Stimulated activated naive B cell treated with anti-CD40 and anti-IgM and Interleukin-4, amounts not matched to agents 10 μg/mL and 1 μg/mL and 100 μg/mL, for 72 hours (primary cell): ENCODE results near the gene TBC1D22B.
"Not testable (repeated sequence)": the region's sequence is repeated elsewhere in the genome, so short reads cannot be mapped to it uniquely, and the experiment has no call there.

Experiments used
- ATAC-seq, 2 donors: fragments of 150-1000 bp; cut with Tn5 transposase; replicated peaks; 2 replicates each; pipeline ENCODE4 v1.10.0; 2021; ENCODE audit warnings: moderate library complexity in 1 of 2
- DNase-seq: peaks from one replicate; pipeline ENCODE4 v3.0.0; 2021
- H3K27ac Mint-ChIP-seq: one replicate; pipeline ENCODE4 v1.8.0; 2022; ENCODE audit warnings: mild to moderate bottlenecking, mixed read lengths
- H3K27me3 Mint-ChIP-seq, 2 donors: one replicate each; pipeline ENCODE4 v1.8.0; 2022; ENCODE audit warnings: mixed read lengths in 2 of 2
- H3K36me3 Mint-ChIP-seq, 2 donors: one replicate each; pipeline ENCODE4 v1.8.0; 2022; ENCODE audit warnings: mixed read lengths in 2 of 2, mild to moderate bottlenecking in 1 of 2
- H3K4me1 Mint-ChIP-seq, 2 donors: one replicate each; pipeline ENCODE4 v1.8.0; 2022; ENCODE audit warnings: mixed read lengths in 2 of 2, mild to moderate bottlenecking in 1 of 2
- H3K4me3 Mint-ChIP-seq, 2 donors: one replicate each; pipeline ENCODE4 v1.8.0; 2022; ENCODE audit warnings: mild to moderate bottlenecking in 2 of 2, mixed read lengths in 2 of 2, moderate library complexity in 1 of 2
- H3K9me3 Mint-ChIP-seq, 2 donors: one replicate each; pipeline ENCODE4 v1.8.0; 2022; ENCODE audit warnings: mixed read lengths in 2 of 2, mild to moderate bottlenecking in 1 of 2

Gene TBC1D22B

DNA sequence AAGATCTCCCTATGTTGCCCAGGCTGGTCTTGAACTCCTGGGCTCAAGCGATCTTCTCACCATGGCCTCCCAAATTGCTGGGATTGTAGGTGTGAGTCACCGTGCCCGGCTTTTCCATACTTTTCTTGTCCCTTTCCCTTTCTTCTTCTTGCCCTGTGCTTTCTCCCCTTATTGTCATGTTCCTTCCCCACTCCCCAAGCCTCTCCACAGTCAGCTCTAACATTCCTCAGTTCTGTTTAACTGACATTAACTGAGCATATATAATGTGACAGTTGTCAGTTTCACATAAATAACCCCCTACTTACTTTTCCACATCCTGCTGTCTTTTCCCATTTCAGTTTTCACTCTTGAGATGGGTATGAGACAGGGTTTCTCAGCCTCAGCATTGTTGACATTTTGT is 86.7 kb downstream of the TBC1D22B start:
- peaks cover 0 to 2% of the 10 kb centered on the region in 2 donors for H3K4me1 Mint-ChIP-seq
- H3K36me3 Mint-ChIP-seq, result peaks cover 3 to 10% of the 10 kb centered on the region in 2 donors
- DNase-seq, result no peak
- H3K4me3 Mint-ChIP-seq, result no peak overlapping the region
- no peak overlapping the region for H3K27ac Mint-ChIP-seq
- H3K27me3 Mint-ChIP-seq, result peaks cover 12 to 15% of the 10 kb centered on the region in 2 donors
- no peaks in the 10 kb centered on the region for H3K9me3 Mint-ChIP-seq
- no peak for ATAC-seq

- not testable (repeated sequence) for H3K4me1 Mint-ChIP-seq, DNase-seq, H3K4me3 Mint-ChIP-seq, ATAC-seq, H3K9me3 Mint-ChIP-seq, H3K27ac Mint-ChIP-seq, H3K36me3 Mint-ChIP-seq
- peaks cover 12 to 15% of the 10 kb centered on the region in 2 donors for H3K27me3 Mint-ChIP-seq
These were observed 88.2 kb downstream of the TBC1D22B start for GRCh38 chr6:37345804-37346203.

DNA sequence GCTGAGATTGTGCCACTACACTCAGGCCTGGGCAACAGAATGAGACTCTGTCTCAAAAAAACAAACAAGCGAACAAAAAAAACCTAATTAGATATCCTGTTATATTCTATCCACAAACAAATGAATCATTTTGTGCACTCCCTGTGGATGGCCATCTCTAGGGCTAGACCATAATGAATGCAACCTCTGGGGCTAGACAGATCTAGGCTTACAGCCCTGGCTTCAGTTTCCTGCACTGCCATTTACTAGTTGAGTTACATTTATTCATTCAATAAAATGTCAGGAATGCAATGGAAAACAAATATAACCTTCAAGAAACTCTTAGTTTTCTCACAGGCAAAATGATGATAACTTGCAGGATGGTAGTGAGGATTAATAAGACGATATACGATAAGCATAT is 89.6 kb downstream of the TBC1D22B start:
- no peak overlapping the region for H3K27ac Mint-ChIP-seq
- DNase-seq (no peak), ATAC-seq (no peak)
- H3K4me1 Mint-ChIP-seq, result peaks cover 0 to under 1% of the 10 kb centered on the region in 2 donors
- no peak overlapping the region for H3K4me3 Mint-ChIP-seq
- H3K9me3 Mint-ChIP-seq, result no peaks in the 10 kb centered on the region
- peaks cover under 1 to 4% of the 10 kb centered on the region in 2 donors for H3K36me3 Mint-ChIP-seq
- H3K27me3 Mint-ChIP-seq, result peaks cover 6 to 11% of the 10 kb centered on the region in 2 donors

DNA sequence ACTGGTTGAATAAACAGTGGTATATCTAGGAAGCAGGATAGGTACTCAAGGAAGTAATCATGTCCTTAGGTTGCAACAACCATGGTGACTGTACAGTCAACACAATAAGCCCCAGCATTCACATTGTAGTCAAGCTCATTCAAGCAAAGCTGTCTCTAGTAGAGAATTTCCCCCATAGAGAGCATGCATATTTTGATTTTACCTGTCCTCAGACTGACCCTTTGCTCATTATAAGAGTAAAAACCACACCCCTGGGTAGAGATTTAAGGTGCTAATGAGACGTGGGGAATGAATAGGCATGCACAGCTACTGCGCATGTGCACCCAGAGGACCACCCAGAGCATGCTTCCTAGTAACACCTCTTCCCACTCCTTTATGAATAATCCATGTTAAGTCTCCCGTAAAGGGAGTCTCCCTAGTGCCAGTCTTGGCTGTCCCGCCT is 90.1 kb downstream of the TBC1D22B start:
- Mint-ChIP-seq H3K4me1 (peaks cover 0 to 5% of the 10 kb centered on the region in 2 donors), H3K4me3 (no peak overlapping the region), H3K9me3 (no peaks in the 10 kb centered on the region), H3K27me3 (peaks cover 6 to 11% of the 10 kb centered on the region in 2 donors), H3K27ac (no peak overlapping the region), H3K36me3 (peaks cover 0 to 3% of the 10 kb centered on the region in 2 donors)
- ATAC-seq (no peak), DNase-seq (no peak)

GRCh38 chr6:37351027-37351426 is 93.5 kb downstream of the TBC1D22B start:
- Mint-ChIP-seq H3K27ac (no peak overlapping the region), H3K9me3 (peaks cover 0 to 4% of the 10 kb centered on the region in 2 donors), H3K36me3 (peaks cover 7 to 8% of the 10 kb centered on the region in 2 donors), H3K27me3 (peaks cover 6 to 11% of the 10 kb centered on the region in 2 donors), H3K4me3 (no peak overlapping the region), H3K4me1 (peaks cover 18 to 30% of the 10 kb centered on the region in 2 donors)
- ATAC-seq (no peak), DNase-seq (no peak)

- Mint-ChIP-seq H3K27ac (peak overlapping the region; percentile 20), H3K4me1 (peaks cover 19 to 42% of the 10 kb centered on the region in 2 donors), H3K4me3 (peak overlapping the region; percentile 41 to 50), H3K9me3 (peaks cover 0 to 4% of the 10 kb centered on the region in 2 donors), H3K27me3 (peaks cover 0 to 4% of the 10 kb centered on the region in 2 donors), H3K36me3 (peaks cover 5 to 7% of the 10 kb centered on the region in 2 donors)
- ATAC-seq (no peak), DNase-seq (no peak)
These were observed 94.8 kb downstream of the TBC1D22B start for GRCh38 chr6:37352384-37352783.

DNA sequence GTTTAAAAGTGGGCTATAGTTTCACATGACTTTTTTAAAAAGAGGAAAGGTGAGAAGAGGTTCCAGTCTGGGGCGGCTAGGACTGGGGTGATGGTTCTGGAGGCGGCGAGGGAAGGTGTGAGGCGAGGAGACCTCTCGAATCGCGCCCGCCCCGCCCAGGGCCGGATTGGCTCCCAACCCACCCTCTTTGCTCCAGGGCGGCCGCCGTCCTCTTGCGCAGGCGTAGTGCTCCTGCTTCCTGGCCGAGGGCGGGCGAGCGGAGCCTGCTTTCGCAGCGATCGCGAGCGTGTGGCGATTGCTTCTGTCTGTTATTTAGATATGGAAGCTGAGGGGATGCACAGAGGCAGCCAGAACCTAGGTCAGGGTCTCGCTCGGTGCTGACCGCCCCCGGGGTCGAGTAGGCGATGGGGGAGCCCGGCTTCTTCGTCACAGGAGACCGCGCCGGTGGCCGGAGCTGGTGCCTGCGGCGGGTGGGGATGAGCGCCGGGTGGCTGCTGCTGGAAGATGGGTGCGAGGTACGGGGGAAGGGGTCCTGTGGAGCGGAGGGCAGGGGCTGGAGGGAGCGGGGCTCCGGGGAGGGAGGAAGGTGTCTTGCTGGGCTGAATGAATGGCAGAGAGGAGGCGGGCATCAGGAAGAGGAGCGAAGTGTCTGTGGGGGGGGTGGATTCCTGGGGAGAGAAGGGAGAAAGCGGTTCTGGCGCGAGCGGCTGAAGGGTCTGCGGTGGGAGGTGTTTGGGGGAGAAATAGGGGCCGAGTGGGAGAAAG is 96.4 kb downstream of the TBC1D22B start, which contains the start of gene RNF8:
RNF8 (plus strand) TSS at position 223 of the 765 bp plus-strand sequence; CDS start at position 405, 182 bp downstream.
- ATAC-seq, result peak; percentile 96 to 97

DNA sequence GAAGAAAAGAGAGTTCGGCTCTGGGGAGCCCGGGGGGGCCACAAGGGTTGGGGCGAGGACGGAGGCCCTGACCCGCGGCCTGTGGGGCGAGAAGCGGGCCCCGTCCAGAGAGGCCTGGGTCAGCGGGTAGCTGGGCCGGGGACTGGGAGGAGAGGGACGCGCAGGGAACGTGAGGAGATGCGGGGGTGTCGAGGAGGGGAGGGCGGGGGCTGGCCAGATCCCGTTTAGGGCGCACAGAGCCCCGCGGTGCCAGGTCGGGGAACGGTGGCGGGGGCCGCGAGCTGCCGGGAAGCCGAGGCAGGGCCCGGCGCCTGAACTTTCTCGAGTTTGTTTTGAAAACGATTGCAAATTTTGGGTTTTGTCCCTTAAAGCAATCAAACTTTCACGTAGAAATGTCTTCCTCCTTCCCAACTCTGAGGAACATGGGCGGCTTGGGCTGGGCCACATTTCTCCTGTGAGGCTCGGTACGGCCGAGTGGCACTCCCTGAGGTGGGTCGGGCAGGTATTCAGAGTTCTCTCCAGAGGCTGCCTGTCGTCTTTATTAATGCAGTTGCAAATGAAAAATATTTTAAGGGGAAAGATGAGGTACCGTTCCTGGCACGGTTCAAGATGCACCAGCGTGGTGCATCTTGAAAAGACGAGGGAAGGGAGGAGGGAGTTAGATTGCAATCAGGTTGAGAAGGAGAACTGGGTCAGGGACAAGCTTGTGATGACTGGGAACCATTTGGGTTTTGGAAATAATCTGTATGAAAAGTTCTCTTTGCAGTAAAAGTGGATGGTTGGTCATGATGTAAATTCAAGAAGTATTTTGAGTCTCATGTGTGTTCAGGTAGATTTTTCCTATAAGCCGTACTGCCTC is 97.2 kb downstream of the TBC1D22B start:
- H3K36me3 Mint-ChIP-seq, result peaks cover 11 to 13% of the 10 kb centered on the region in 2 donors
- no peak for DNase-seq
- no peaks in the 10 kb centered on the region for H3K27me3 Mint-ChIP-seq
- H3K4me3 Mint-ChIP-seq, result peak overlapping the region; percentile 97 to 99
- peak overlapping the region; percentile 94 for H3K27ac Mint-ChIP-seq
- peak; percentile 21 to 22 for ATAC-seq
- peaks cover 0 to 4% of the 10 kb centered on the region in 2 donors for H3K9me3 Mint-ChIP-seq
- H3K4me1 Mint-ChIP-seq, result peaks cover 21 to 57% of the 10 kb centered on the region in 2 donors

More for the DNA sequence above, 96.4 kb downstream of the TBC1D22B start, which contains the start of gene RNF8:
- H3K4me3 Mint-ChIP-seq, result peak within 1 kb of the TSS; percentile 97 to 99
- H3K4me1 Mint-ChIP-seq, result peaks cover 21 to 52% of the 10 kb centered on the region in 2 donors
- no peaks in the 10 kb centered on the region for H3K27me3 Mint-ChIP-seq
- H3K27ac Mint-ChIP-seq, result peak within 1 kb of the TSS; percentile 94
- peaks cover 7 to 9% of the 10 kb centered on the region in 2 donors for H3K36me3 Mint-ChIP-seq
- H3K9me3 Mint-ChIP-seq, result peaks cover 0 to 4% of the 10 kb centered on the region in 2 donors
- DNase-seq, result peak; percentile 87

DNA sequence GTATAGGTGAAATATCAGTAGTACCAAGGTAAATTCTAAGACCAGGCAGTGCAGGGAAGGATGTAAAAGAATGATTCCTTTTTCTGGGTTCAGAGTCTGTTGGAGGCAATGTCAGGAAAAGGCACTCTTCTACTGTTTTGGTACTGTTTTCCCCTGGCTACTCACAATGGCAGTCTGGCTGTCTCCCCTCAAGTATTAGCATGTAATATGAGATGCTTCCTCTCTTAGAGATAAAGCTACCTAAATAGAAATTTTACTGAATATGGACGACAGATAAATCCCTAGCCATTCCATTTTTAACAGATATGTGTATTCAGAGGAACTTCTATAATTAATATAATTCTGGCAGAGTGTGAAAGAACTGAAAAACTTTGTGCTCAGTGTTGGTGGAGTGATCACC is 99.7 kb downstream of the TBC1D22B start:
- no peak overlapping the region for H3K4me3 Mint-ChIP-seq
- H3K27me3 Mint-ChIP-seq, result no peaks in the 10 kb centered on the region
- ATAC-seq (no peak), DNase-seq (no peak)
- peaks cover 0 to 4% of the 10 kb centered on the region in 2 donors for H3K9me3 Mint-ChIP-seq
- peaks cover 16 to 18% of the 10 kb centered on the region in 2 donors for H3K36me3 Mint-ChIP-seq
- no peak overlapping the region for H3K27ac Mint-ChIP-seq
- peaks cover 21 to 55% of the 10 kb centered on the region in 2 donors for H3K4me1 Mint-ChIP-seq

DNA sequence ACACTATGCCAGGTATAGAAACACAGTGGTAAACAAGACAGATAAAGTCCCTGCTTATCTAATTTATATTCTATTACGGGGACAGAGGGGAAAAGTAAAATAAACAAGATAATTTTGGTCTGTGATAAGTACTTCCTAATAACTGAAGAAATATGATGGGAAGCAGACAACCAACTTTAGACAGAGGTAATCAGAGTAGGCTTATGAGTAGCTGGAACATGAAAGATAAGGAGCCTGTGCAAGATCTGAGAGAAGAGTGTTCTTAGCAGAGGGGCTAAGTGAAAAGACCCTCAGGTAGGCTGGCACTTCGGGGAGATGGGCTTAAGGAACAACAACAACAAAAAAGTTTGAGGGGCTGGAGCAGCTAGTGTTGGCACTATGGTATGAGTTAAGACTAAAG is 100.3 kb downstream of the TBC1D22B start:
- Mint-ChIP-seq H3K27ac (no peak overlapping the region), H3K4me1 (peaks cover 21 to 52% of the 10 kb centered on the region in 2 donors), H3K4me3 (no peak overlapping the region), H3K36me3 (peaks cover 16 to 19% of the 10 kb centered on the region in 2 donors), H3K9me3 (peaks cover 0 to 4% of the 10 kb centered on the region in 2 donors), H3K27me3 (no peaks in the 10 kb centered on the region)
- ATAC-seq, result no peak
- no peak for DNase-seq

DNA sequence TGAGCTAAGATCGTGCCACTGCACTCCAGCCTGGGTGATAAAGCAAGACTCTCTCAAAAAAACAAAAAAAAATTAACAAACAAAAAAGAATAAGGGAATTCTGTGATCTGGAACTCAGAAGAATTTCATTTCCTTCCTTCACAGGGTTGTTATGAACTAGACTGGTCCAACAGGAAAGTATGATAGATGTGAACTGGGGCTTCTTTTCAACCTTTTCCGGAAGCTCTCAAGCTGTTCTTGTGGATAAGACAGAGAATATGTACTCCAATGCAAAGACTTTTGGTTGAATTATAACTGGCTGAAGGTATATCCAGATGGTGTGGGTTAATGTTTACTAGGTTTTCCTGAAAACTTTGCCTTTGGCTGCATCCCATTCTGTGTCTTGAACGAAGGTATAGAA is 101.5 kb downstream of the TBC1D22B start:
- Mint-ChIP-seq H3K36me3 (peaks cover 17 to 21% of the 10 kb centered on the region in 2 donors), H3K4me3 (no peak overlapping the region), H3K27me3 (no peaks in the 10 kb centered on the region), H3K9me3 (no peaks in the 10 kb centered on the region), H3K27ac (no peak overlapping the region), H3K4me1 (peaks cover 12 to 42% of the 10 kb centered on the region in 2 donors)
- DNase-seq (no peak), ATAC-seq (no peak)

DNA sequence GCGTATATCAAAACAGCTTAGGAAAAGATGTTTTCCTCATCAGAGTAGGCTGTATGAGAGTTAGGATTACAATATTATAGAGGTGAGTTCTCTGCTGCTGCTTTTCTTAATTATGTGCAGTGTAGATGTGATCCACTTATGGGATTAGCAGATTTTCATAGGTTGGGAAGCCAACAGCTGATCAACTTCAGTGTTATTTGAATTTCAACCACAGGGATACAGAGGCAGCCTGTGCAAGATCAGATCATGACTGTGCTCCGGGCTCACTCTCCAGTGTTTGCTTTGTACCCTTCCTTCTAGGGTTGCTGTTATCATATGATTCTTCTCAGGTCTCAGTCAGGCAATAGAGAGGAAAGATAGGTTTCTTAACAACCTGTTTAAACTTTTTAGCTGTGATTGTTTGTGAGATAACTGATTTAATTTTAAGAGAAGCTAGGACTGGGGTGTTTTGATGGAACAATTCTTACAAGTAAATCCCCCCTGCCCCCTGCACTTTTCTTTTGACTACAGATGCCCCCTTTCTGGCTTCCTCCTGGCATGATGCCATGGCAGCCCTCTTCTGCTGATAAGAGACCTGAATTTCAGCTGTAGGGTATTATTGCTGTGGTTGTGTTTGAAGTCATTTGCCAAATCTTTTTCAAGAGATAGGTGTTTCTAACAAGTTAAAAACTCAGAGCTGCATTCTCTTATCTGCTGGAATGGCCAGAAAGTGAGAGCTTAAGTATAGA is 104.7 kb downstream of the TBC1D22B start:
- no peak for DNase-seq
- no peaks in the 10 kb centered on the region for H3K9me3 Mint-ChIP-seq

DNA sequence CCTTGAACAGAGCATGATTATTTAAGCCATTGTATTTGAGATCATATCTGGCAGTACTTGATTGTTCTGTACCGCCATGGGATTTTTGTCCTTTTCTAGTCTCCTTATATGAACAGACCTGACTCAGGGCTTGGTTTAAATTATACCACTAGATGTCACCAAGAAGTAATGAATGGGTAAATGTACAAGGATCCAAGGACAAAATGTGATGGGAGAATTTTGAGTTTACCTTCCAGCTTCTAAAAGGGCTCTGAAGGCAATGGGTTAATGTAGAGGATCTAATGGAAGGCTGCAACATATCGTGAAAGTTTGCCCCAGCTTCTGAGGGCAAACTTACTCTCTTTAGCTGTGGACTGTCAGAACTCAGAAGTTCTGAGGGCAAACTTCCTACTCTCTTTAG is 108.2 kb downstream of the TBC1D22B start:
- Mint-ChIP-seq H3K4me1 (peaks cover 10 to 21% of the 10 kb centered on the region in 2 donors), H3K36me3 (peaks cover 33 to 39% of the 10 kb centered on the region in 2 donors), H3K27me3 (no peaks in the 10 kb centered on the region), H3K27ac (no peak overlapping the region), H3K4me3 (no peak overlapping the region), H3K9me3 (no peaks in the 10 kb centered on the region)
- ATAC-seq (no peak), DNase-seq (no peak)

More for the DNA sequence above, 104.7 kb downstream of the TBC1D22B start:
- ATAC-seq, result no peak
- Mint-ChIP-seq H3K4me3 (no peak overlapping the region), H3K27ac (no peak overlapping the region), H3K27me3 (no peaks in the 10 kb centered on the region), H3K4me1 (peaks cover 2 to 16% of the 10 kb centered on the region in 2 donors), H3K36me3 (peaks cover 13 to 20% of the 10 kb centered on the region in 2 donors)
